ENCODE measurements around the gene SACS.

DNA sequence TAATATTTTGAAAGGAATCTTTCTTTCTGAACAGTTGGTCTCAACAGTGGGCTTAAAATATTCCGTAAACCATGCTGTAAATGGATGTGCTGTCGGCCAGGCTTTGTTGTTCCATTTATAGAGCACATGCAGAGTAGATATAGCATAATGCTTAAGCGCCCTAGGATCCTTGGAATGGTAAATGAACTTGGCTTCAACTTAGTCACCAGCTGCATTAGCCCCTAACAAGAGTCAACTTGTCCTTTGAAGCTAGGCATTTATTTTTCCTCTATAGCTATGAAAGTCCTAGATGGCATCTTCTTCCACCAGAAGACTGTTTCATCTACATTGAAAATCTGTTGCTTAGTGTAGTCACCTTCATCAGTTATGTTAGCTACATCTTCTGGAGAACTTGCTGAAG, 47.6 kb downstream of the SACS start:
- TF ChIP-seq, protein P1, sequence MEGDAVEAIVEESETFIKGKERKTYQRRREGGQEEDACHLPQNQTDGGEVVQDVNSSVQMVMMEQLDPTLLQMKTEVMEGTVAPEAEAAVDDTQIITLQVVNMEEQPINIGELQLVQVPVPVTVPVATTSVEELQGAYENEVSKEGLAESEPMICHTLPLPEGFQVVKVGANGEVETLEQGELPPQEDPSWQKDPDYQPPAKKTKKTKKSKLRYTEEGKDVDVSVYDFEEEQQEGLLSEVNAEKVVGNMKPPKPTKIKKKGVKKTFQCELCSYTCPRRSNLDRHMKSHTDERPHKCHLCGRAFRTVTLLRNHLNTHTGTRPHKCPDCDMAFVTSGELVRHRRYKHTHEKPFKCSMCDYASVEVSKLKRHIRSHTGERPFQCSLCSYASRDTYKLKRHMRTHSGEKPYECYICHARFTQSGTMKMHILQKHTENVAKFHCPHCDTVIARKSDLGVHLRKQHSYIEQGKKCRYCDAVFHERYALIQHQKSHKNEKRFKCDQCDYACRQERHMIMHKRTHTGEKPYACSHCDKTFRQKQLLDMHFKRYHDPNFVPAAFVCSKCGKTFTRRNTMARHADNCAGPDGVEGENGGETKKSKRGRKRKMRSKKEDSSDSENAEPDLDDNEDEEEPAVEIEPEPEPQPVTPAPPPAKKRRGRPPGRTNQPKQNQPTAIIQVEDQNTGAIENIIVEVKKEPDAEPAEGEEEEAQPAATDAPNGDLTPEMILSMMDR (IDR thresholded peaks at IDR 0.05), result no peak
- TF ChIP-seq POLR2AphosphoS5 (IDR thresholded peaks at IDR 0.05) (no peak), POLR2A (IDR thresholded peaks at IDR 0.05) (no peak)

Data from prostate gland (tissue), 2 donors.